ENCODE measurements around the gene GRID2.

GRID2 gene

DNA sequence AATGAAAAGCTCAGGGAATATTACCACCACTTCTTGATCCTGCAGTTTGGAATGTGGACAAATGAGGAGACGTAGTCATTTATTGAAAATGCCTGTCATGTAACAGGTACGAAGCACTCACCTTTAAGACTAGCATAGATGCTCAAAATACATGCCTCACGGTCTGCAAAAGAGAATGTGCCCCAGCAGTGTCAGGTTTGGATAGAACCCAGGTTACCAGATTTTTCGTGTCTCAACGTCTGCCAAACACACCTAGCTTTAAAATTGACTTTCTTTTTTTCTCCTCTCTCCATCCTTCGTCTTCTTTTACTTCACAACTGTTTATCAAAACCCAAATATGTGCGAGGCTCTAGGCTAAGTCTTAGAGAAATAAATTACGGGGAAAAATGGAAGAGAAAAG lies 918.0 kb downstream of the GRID2 start:
- TF ChIP-seq, protein P1, sequence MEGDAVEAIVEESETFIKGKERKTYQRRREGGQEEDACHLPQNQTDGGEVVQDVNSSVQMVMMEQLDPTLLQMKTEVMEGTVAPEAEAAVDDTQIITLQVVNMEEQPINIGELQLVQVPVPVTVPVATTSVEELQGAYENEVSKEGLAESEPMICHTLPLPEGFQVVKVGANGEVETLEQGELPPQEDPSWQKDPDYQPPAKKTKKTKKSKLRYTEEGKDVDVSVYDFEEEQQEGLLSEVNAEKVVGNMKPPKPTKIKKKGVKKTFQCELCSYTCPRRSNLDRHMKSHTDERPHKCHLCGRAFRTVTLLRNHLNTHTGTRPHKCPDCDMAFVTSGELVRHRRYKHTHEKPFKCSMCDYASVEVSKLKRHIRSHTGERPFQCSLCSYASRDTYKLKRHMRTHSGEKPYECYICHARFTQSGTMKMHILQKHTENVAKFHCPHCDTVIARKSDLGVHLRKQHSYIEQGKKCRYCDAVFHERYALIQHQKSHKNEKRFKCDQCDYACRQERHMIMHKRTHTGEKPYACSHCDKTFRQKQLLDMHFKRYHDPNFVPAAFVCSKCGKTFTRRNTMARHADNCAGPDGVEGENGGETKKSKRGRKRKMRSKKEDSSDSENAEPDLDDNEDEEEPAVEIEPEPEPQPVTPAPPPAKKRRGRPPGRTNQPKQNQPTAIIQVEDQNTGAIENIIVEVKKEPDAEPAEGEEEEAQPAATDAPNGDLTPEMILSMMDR (IDR thresholded peaks at IDR 0.05; ENCODE audit: low read depth, low read length): no peak
- H3K4me3 ChIP-seq (ENCODE audit: low read depth, low read length): no peak overlapping the region
- no peaks in the 10 kb centered on the region for H3K36me3 ChIP-seq
- no peak for DNase-seq
- H3K9me3 ChIP-seq: no peaks in the 10 kb centered on the region
- no peaks in the 10 kb centered on the region; the same call in 1 of the 2 replicates for H3K27me3 ChIP-seq
- no peaks in the 10 kb centered on the region for H3K4me1 ChIP-seq

DNA sequence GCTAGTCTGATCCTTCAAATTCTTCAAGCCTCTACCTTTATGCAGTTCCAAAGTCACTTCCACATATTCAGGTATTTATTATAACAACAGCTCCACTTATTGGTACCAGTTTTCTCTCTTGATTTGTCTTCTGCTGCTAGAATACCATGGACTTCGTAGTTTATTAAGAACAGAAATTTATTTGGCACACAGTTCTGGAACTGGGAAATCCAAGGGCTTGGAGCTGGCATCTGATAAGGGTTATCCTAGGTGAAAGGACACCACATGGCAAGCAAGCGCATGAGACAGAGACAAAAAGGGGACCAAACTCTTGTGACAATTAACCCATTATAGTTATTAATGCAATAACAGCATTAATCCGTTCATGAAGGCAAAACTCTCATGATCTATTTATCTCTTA lies 924.3 kb downstream of the GRID2 start:
- H3K4me3 ChIP-seq (ENCODE audit: low read depth, low read length): no peak overlapping the region
- no peak for DNase-seq
- no peaks in the 10 kb centered on the region; the same call in none of the 2 replicates for H3K4me1 ChIP-seq
- TF ChIP-seq, protein P1 (IDR thresholded peaks at IDR 0.05; ENCODE audit: low read depth, low read length): no peak
- no peaks in the 10 kb centered on the region for H3K9me3 ChIP-seq
- H3K27me3 ChIP-seq: no peaks in the 10 kb centered on the region
- no peaks in the 10 kb centered on the region for H3K36me3 ChIP-seq

DNA sequence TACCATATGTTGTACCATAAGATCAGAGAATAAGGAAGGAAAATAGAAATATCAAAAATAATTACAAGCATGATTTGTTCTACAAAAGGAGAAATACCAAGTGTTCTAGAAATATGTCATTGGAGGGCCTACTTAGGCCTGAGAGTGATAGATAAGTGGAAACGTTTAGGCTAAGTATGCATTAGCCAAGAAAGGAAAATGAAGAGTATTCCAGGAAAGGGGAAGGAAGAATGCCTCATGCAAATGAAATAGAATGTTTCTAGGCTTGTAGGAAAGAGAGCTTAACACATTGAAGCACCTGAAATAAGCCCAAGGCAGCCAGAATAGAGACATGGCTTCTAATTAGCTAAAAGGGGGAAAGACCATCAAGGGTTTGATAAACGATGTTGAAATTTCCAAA lies 929.1 kb downstream of the GRID2 start:
- no peak overlapping the region for H3K4me3 ChIP-seq (ENCODE audit: low read depth, low read length)
- H3K4me1 ChIP-seq: no peaks in the 10 kb centered on the region; the same call in none of the 2 replicates
- TF ChIP-seq, protein P1 (IDR thresholded peaks at IDR 0.05; ENCODE audit: low read depth, low read length): no peak
- no peak for DNase-seq
- H3K9me3 ChIP-seq: no peaks in the 10 kb centered on the region
- no peaks in the 10 kb centered on the region for H3K27me3 ChIP-seq
- no peaks in the 10 kb centered on the region for H3K36me3 ChIP-seq

DNA sequence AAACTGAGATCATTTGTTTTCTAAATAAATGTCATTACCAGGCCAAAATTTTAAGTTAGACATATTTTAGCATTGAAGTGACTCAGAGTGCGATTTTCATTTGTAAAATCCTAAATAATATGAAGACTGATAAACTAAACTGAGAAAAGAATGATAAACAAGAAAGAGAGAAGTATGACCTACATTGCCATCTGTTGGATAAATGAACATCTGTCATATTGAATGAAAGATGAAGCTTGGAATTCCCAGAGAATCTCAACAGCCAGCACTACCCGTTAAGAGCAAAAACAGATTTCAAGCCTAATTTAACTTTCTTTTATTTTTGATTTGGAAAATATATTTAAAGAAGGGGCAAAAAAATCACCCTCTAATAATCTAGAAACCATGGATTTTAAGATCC lies 933.8 kb downstream of the GRID2 start:
- H3K36me3 ChIP-seq: no peaks in the 10 kb centered on the region
- no peaks in the 10 kb centered on the region for H3K27me3 ChIP-seq
- DNase-seq: no peak
- H3K4me3 ChIP-seq (ENCODE audit: low read depth, low read length): no peak overlapping the region
- H3K4me1 ChIP-seq: no peaks in the 10 kb centered on the region
- TF ChIP-seq, protein P1 (IDR thresholded peaks at IDR 0.05; ENCODE audit: low read depth, low read length): no peak
- no peaks in the 10 kb centered on the region for H3K9me3 ChIP-seq

DNA sequence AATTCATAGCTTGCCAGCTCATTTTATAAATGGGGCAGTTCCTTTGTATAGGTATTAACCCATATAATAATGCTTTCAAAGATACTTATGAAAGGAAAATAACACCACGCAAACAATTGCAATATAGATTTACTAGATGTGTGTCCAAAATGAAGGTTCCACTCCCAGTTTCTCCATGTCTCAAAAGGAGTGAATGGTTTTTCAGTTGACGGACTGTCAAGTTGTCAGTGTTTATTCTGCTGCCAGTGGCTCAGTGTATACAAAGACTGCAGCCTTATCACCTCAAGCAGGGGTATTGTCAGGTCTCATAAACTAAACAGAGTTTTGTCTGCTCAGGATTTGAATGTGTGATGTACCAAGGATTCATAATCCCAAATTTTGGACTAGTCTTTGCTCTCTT lies 939.5 kb downstream of the GRID2 start:
- Histone ChIP-seq H3K36me3 (no peaks in the 10 kb centered on the region), H3K4me3 (ENCODE audit: low read depth, low read length) (no peak overlapping the region), H3K4me1 (no peaks in the 10 kb centered on the region), H3K27me3 (no peaks in the 10 kb centered on the region), H3K9me3 (no peaks in the 10 kb centered on the region)
- TF ChIP-seq, protein P1 (IDR thresholded peaks at IDR 0.05; ENCODE audit: low read depth, low read length): no peak
- DNase-seq: no peak

DNA sequence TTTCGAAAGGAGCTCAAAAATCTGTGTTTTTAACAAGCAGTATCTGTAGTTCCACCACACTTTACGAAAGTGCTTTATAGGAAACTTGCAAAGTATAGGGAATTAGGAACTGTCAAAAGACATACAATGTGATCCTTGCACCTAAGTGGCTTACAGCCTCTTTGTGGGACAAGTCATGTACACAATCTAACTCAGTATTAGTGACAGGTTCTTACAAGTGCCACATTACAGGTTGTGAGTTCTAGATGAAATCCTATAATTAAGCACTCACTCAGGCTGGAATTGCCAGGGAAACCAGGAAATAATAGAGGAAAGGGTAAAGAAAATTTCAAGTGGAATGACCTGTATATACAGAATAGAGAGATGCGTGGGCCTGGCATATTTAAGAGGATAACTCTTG lies 957.4 kb downstream of the GRID2 start:
- Histone ChIP-seq H3K36me3 (no peaks in the 10 kb centered on the region), H3K27me3 (no peaks in the 10 kb centered on the region), H3K9me3 (no peaks in the 10 kb centered on the region), H3K4me1 (no peaks in the 10 kb centered on the region), H3K4me3 (ENCODE audit: low read depth, low read length) (no peak overlapping the region)
- DNase-seq: no peak
- TF ChIP-seq, protein P1 (IDR thresholded peaks at IDR 0.05; ENCODE audit: low read depth, low read length): no peak
